Adrenal gland (tissue), 12 donors: Measurements from ENCODE around the gene ZNF366. TPM values are rescaled to one million over a fixed set of nuclear protein-coding genes. Genes with fewer than 3 reads are reported as not detected.

Source experiments
- DNase-seq, 7 donors: peaks; one replicate each; pipeline ENCODE4 v3.0.0-alpha.2; 2019 to 2020
- H3K27ac ChIP-seq, 5 donors: fragments of 200-600 bp; sonication (generic) in 4 of 5; 1 replicate in 3 of 5; 2 replicates in 2 of 5; pipeline versions ENCODE4 v1.5.1 to v1.8.0; 2016 to 2020; ENCODE audit warnings: mild to moderate bottlenecking in 1 of 5
- H3K27me3 ChIP-seq: fragments of 200-600 bp; 2 replicates; pipeline ENCODE4 v1.8.0; 2021
- H3K36me3 ChIP-seq, 2 donors: fragments of 200-600 bp; replicated peaks in 1 of 2; 1 replicate in 1 of 2; 2 replicates in 1 of 2; pipeline versions ENCODE4 v1.5.1 to v1.8.0; 2018 to 2022
- H3K4me1 ChIP-seq, 2 donors: fragments of 200-600 bp; replicated peaks in 1 of 2; 1 replicate in 1 of 2; 2 replicates in 1 of 2; pipeline versions ENCODE4 v1.5.1 to v1.8.0; 2018 to 2021
- H3K4me3 ChIP-seq, 4 donors: fragments of 200-600 bp; sonication (generic) in 3 of 4; one replicate each; pipeline ENCODE4 v1.5.1; 2016 to 2018
- H3K9me3 ChIP-seq, 3 donors: fragments of 200-600 bp; sonication (generic) in 1 of 3; replicated peaks in 1 of 3; 1 replicate in 2 of 3; 2 replicates in 1 of 3; pipeline versions ENCODE4 v1.5.1 to v1.8.0; 2016 to 2021
- CTCF ChIP-seq, 6 experiments: fragments of 450-650 bp in 4 of 6; fragments of 200-600 bp in 2 of 6; sonication (generic) in 1 of 6; IDR thresholded peaks; 1 replicate in 5 of 6; 2 replicates in 1 of 6; pipeline versions ENCODE4 v1.5.1 to v1.8.0; 2016 to 2021; ENCODE audit warnings: antibody characterized with exemption in 6 of 6, mild to moderate bottlenecking in 2 of 6, moderate library complexity in 1 of 6
- POLR2A ChIP-seq, 2 donors: fragments of 450-650 bp; IDR thresholded peaks; one replicate each; pipeline ENCODE4 v1.6.1; 2017; ENCODE audit warnings: antibody characterized with exemption in 2 of 2, mild to moderate bottlenecking in 2 of 2, moderate library complexity in 1 of 2
- WGBS, 4 donors: extraction: QIAGEN DNeasy Blood & Tissue Kit in 2 of 4; methylation state at CpG; one replicate each; pipeline versions ENCODE4 v1.1.5 to v1.1.7; 2013 to 2017; 5-methylcytosine and 5-hydroxymethylcytosine counted together
- intact Hi-C, 2 donors: fragments of 100-400 bp; cut with DNase I; formaldehyde crosslinking; loops; one replicate each; pipeline versions ENCODE4 v1.14.1 to v1.15.0; 2022 to 2023
- polyA plus RNA-seq, 3 donors: library from polyadenylated mRNA; stranded (reverse); fragments of 200-250 nt in 2 of 3; fragments of 350-450 nt in 1 of 3; fragmentation: Illumina TruSeq in 1 of 3; extraction: RNeasy Lipid Tissue Mini Kit (QIAGEN cat#74804) in 1 of 3; gene quantifications; one replicate each; pipeline ENCODE4 v1.2.3, GENCODE V29; 2013 to 2014
- total RNA-seq, 9 donors: library from RNA; depleted of rRNA in 4 of 9; stranded (reverse); fragments of >200 nt in 4 of 9; fragments of 120-200 nt in 1 of 9; fragmentation: NEBNext Ultra II Directional in 1 of 9; extraction: Animal tissue kit (Norgen Biotek cat#: 25700) in 1 of 9; gene quantifications; one replicate each; pipeline versions ENCODE4 v1.1.0 to v1.2.4, GENCODE V29; 2013 to 2023
- donor health status: healthy with polysubstance abuse.
- donor health status: Bipolar disorder and iron deficiency.
- donor health status: DM: yes; HTN: yes; CAD: no.
- donor health status: DM: no; HTN: no; CAD: no.
- donor health status: DM: no; HTN: no; CAD: no.
- donor health status: DM: yes; HTN: yes; CAD: no.

Gene ZNF366
- total and polyA plus RNA-seq, 12 donors: 0.24 to 5.3 (median 2.6) TPM

GRCh38 chr5:72497823-72498222 lies 9.4 kb downstream of the ZNF366 start:
- H3K9me3 ChIP-seq: no peaks in the 10 kb centered on the region
- TF ChIP-seq CTCF (IDR thresholded peaks at IDR 0.05): no peak
- no peak for TF ChIP-seq POLR2A (IDR thresholded peaks at IDR 0.05)
- no peak overlapping the region for H3K4me3 ChIP-seq
- no peak overlapping the region for H3K27ac ChIP-seq
- 80 to 91% (median 84%) methylated on average over 3 of the region's 3 CpGs for whole genome bisulfite sequencing, 4 donors
- H3K36me3 ChIP-seq: no peaks in the 10 kb centered on the region
- no peaks in the 10 kb centered on the region for H3K4me1 ChIP-seq
- intact Hi-C loops: no loop called here
- H3K27me3 ChIP-seq: no peaks in the 10 kb centered on the region
- DNase-seq: no peak

- Histone ChIP-seq H3K27me3 (no peaks in the 10 kb centered on the region), H3K36me3 (no peaks in the 10 kb centered on the region), H3K9me3 (no peaks in the 10 kb centered on the region), H3K4me3 (no peak overlapping the region), H3K27ac (no peak overlapping the region), H3K4me1 (no peaks in the 10 kb centered on the region)
- 73 to 77% (median 75%) methylated on average over 6 of the region's 6 CpGs for WGBS, 4 donors
- intact Hi-C loops: no loop called here
- DNase-seq: no peak
- TF ChIP-seq CTCF (IDR thresholded peaks at IDR 0.05) (no peak), POLR2A (IDR thresholded peaks at IDR 0.05) (no peak)
Observed at GRCh38 chr5:72495410-72495809, 11.8 kb downstream of the ZNF366 start.

- intact Hi-C loops: no loop called here
- no peaks in the 10 kb centered on the region for H3K9me3 ChIP-seq
- no peaks in the 10 kb centered on the region for H3K27me3 ChIP-seq
- H3K27ac ChIP-seq: no peak overlapping the region
- no peak overlapping the region for H3K4me3 ChIP-seq
- TF ChIP-seq POLR2A (IDR thresholded peaks at IDR 0.05) (no peak), CTCF (IDR thresholded peaks at IDR 0.05) (no peak)
- no peaks in the 10 kb centered on the region for H3K36me3 ChIP-seq
- 71 to 85% (median 76%) methylated on average over 5 of the region's 5 CpGs for WGBS, 4 donors
- H3K4me1 ChIP-seq: no peaks in the 10 kb centered on the region
- DNase-seq: no peak
Observed at GRCh38 chr5:72494623-72495124, 12.5 kb downstream of the ZNF366 start.

GRCh38 chr5:72489536-72489935 lies 17.7 kb downstream of the ZNF366 start:
- Histone ChIP-seq H3K27ac (no peak overlapping the region), H3K36me3 (no peaks in the 10 kb centered on the region), H3K9me3 (no peaks in the 10 kb centered on the region), H3K4me3 (no peak overlapping the region), H3K4me1 (peaks cover 0 to 4% of the 10 kb centered on the region in 2 donors), H3K27me3 (no peaks in the 10 kb centered on the region)
- intact Hi-C loops: no loop called here
- DNase-seq: no peak
- TF ChIP-seq POLR2A (IDR thresholded peaks at IDR 0.05) (no peak), CTCF (IDR thresholded peaks at IDR 0.05) (no peak)
